ENCODE data around the gene WDR45B. TPM values are rescaled to one million over a fixed set of nuclear protein-coding genes. Genes with fewer than 3 reads are reported as not detected.

The WDR45B gene
- total RNA-seq, 2 donors from 2014 or later: 75.3 to 79.1 TPM

DNA sequence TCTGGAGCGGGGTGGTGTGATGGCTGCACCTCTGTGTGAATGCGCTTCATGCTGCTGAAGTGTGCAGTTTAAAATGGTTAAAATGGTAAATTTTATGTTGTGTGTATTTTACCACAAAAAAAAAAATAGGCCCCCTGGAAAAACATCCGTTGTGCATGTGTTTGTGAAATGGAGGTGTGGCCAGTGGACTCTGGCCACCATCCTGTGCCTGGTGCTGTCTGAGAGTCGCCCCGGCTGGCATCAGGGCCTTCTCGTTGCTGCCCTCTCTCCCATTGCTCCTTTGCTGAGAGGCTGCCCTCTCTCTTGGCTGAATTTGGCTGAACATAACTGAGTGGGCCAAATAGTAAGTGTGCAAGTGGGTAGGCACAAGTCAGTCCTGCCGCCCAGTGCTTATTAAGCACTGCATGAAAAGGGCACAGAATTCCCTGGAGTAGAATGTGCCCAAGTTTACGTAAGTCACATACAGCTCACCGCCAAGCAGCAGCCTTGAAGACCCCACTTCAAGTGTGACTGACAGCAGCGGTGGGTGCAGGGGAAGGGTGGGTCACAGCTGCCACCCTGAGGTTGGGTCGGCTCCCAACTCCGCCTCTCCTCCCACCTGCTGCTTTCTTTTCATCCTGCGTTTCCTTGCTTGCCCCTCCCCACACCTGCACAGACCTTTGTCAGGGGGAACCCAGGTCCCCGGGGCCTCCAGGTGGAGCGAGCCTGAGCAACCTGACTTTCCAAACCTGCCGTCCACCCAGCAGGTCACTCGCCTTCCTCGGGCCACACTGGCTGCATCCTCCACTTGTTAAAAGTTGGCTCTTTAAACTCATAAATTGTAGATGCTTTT, 81.9 kb downstream of the WDR45B start:
- DNase-seq: no peak
- peaks cover 38% of the 10 kb centered on the region for H3K36me3 Mint-ChIP-seq (ENCODE audit: low read depth)
- H3K27ac Mint-ChIP-seq: no peak overlapping the region

GRCh38 chr17:82565551-82565950, 82.7 kb downstream of the WDR45B start:
- Mint-ChIP-seq H3K9me3 (no peaks in the 10 kb centered on the region), H3K36me3 (ENCODE audit: low read depth) (peaks cover 34% of the 10 kb centered on the region), H3K27me3 (ENCODE audit: insufficient read depth) (no peaks in the 10 kb centered on the region), H3K27ac (no peak overlapping the region), H3K4me3 (no peak overlapping the region), H3K4me1 (peaks cover 13% of the 10 kb centered on the region)
- no peak overlapping the region for H3K4me3 ChIP-seq (ENCODE audit: low read length)
- TF ChIP-seq, protein P1, sequence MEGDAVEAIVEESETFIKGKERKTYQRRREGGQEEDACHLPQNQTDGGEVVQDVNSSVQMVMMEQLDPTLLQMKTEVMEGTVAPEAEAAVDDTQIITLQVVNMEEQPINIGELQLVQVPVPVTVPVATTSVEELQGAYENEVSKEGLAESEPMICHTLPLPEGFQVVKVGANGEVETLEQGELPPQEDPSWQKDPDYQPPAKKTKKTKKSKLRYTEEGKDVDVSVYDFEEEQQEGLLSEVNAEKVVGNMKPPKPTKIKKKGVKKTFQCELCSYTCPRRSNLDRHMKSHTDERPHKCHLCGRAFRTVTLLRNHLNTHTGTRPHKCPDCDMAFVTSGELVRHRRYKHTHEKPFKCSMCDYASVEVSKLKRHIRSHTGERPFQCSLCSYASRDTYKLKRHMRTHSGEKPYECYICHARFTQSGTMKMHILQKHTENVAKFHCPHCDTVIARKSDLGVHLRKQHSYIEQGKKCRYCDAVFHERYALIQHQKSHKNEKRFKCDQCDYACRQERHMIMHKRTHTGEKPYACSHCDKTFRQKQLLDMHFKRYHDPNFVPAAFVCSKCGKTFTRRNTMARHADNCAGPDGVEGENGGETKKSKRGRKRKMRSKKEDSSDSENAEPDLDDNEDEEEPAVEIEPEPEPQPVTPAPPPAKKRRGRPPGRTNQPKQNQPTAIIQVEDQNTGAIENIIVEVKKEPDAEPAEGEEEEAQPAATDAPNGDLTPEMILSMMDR (conservative IDR thresholded peaks at IDR 0.05): no peak
- no peaks in the 10 kb centered on the region for H3K4me1 ChIP-seq (ENCODE audit: control insufficient read depth, insufficient read depth, low read length)
- 91 to 100% methylated on average over 1 of the region's 1 CpG for WGBS, 2 experiments (ENCODE audit: insufficient coverage in 1 of 2, insufficient read length in 1 of 2)
- peaks cover 63% of the 10 kb centered on the region for H3K36me3 ChIP-seq (ENCODE audit: control insufficient read depth, insufficient read depth, low read length)
- no peak overlapping the region for H3K27ac ChIP-seq (ENCODE audit: low read depth, low read length)
- no peak overlapping the region for H3K9ac ChIP-seq (ENCODE audit: extremely low read depth, low read length, poor library complexity, severe bottlenecking)
- no peaks in the 10 kb centered on the region for H3K9me3 ChIP-seq (ENCODE audit: control insufficient read depth, low read length)
- H3K27me3 ChIP-seq (ENCODE audit: control insufficient read depth, insufficient read depth, low read length, poor library complexity, severe bottlenecking): no peaks in the 10 kb centered on the region
- DNase-seq: no peak

More for the DNA sequence above, 81.9 kb downstream of the WDR45B start:
- H3K4me1 ChIP-seq (ENCODE audit: control insufficient read depth, insufficient read depth, low read length): no peaks in the 10 kb centered on the region
- Mint-ChIP-seq H3K4me3 (no peak overlapping the region), H3K4me1 (peaks cover 8% of the 10 kb centered on the region), H3K9me3 (no peaks in the 10 kb centered on the region), H3K27me3 (ENCODE audit: insufficient read depth) (no peaks in the 10 kb centered on the region)
- TF ChIP-seq, protein P1 (conservative IDR thresholded peaks at IDR 0.05): no peak
- no peak overlapping the region for H3K4me3 ChIP-seq (ENCODE audit: low read length)
- no peak overlapping the region for H3K9ac ChIP-seq (ENCODE audit: extremely low read depth, low read length, poor library complexity, severe bottlenecking)
- H3K36me3 ChIP-seq (ENCODE audit: control insufficient read depth, insufficient read depth, low read length): peaks cover 70% of the 10 kb centered on the region
- no peaks in the 10 kb centered on the region for H3K9me3 ChIP-seq (ENCODE audit: control insufficient read depth, low read length)
- 93 to 94% methylated on average over 10 to 18 of the region's 18 CpGs for WGBS, 2 experiments (ENCODE audit: insufficient coverage in 1 of 2, insufficient read length in 1 of 2)
- H3K27me3 ChIP-seq (ENCODE audit: control insufficient read depth, insufficient read depth, low read length, poor library complexity, severe bottlenecking): no peaks in the 10 kb centered on the region
- no peak overlapping the region for H3K27ac ChIP-seq (ENCODE audit: low read depth, low read length)

Small RNA genes lying within 50 kb of the gene (microRNA-seq; reads per million reads assigned to microRNA genes)
- not detected for gene MIR4525 (ENCODE audit: borderline microRNAs expressed)

Other genes starting within 250 kb of the WDR45B start
- gene HEXD, start 230.1 kb downstream of the WDR45B start, total RNA-seq: 10 to 100 TPM; 31.5 to 37.6 TPM
- 10 to 100 TPM; 24.0 to 30.1 TPM for gene OGFOD3, start 229.9 kb downstream of the WDR45B start, total RNA-seq
- gene CYBC1, start 197.7 kb downstream of the WDR45B start, total RNA-seq: 10 to 100 TPM; 71.2 to 88.5 TPM
- gene NARF, start 189.7 kb downstream of the WDR45B start, total RNA-seq: 10 to 100 TPM; 64.0 to 70.8 TPM
- gene FOXK2, start 128.7 kb downstream of the WDR45B start, total RNA-seq: 10 to 100 TPM; 67.2 to 68.1 TPM
- gene RAB40B, start 50.3 kb upstream of the WDR45B start, total RNA-seq: 1 to 10 TPM; 1.2 to 4.6 TPM
- gene FN3KRP, start 68.3 kb upstream of the WDR45B start, total RNA-seq: 10 to 100 TPM; 34.5 to 40.0 TPM
- gene FN3K, start 87.2 kb upstream of the WDR45B start, total RNA-seq: 10 to 100 TPM; 24.7 to 35.6 TPM
- 100 to 1,000 TPM; 107 TPM for gene TBCD, start 103.6 kb upstream of the WDR45B start, total RNA-seq
- not detected for gene ZNF750, start 191.6 kb upstream of the WDR45B start, total RNA-seq